ENCODE data around the gene CDC42BPA.

- TF ChIP-seq POLR2A (IDR thresholded peaks at IDR 0.05), result no peak
- TF ChIP-seq CTCF (IDR thresholded peaks at IDR 0.05), result no peak
These were observed 377.6 kb downstream of the CDC42BPA start for GRCh38 chr1:226940806-226941067.
